ENCODE data around the gene REELD1.

REELD1 gene

GRCh38 chr4:146271466-146271865 is 57.1 kb downstream of the REELD1 start:
- DNase-seq, result no peak

GRCh38 chr4:146273204-146273901 is 59.0 kb downstream of the REELD1 start:
- DNase-seq, result no peak

GRCh38 chr4:146274774-146275173 is 60.4 kb downstream of the REELD1 start:
- DNase-seq, result no peak

- no peak for DNase-seq
Observed at GRCh38 chr4:146275370-146275769, 61.0 kb downstream of the REELD1 start.

- no peak for DNase-seq
Observed at GRCh38 chr4:146278986-146279385, 64.6 kb downstream of the REELD1 start.
